SK-N-SH treated with all-trans-retinoic acid at 6 μM for 48 hours (cell line): ENCODE measurements around the gene MED27.

ENCODE experiments used
- ATAC-seq: fragments of 200-7000 bp; cut with Tn5 transposase; 3 replicates; pipeline ENCODE4 v1.9.1; 2020; ENCODE audit warnings: mild to moderate bottlenecking, moderate library complexity
- ARNTL ChIP-seq: fragments of 450-650 bp; formaldehyde crosslinking; IDR thresholded peaks from 2 replicates; pipeline ENCODE4 v1.5.0; 2020; ENCODE audit warnings: low read depth, mild to moderate bottlenecking, moderate library complexity, borderline replicate concordance
- BACH2 ChIP-seq: fragments of 250-450 bp; sonication (Bioruptor Pico); IDR thresholded peaks from 2 replicates; pipeline ENCODE4 v1.9.0; 2021; ENCODE audit warnings: mild to moderate bottlenecking, borderline replicate concordance
- CREB5 ChIP-seq: fragments of 250-450 bp; sonication (Bioruptor Pico); IDR thresholded peaks from 2 replicates; pipeline ENCODE4 v1.5.1; 2020; ENCODE audit warnings: low read depth, mild to moderate bottlenecking, moderate library complexity
- CSDC2 ChIP-seq: fragments of 250-450 bp; sonication (Bioruptor Pico); IDR thresholded peaks from 2 replicates; pipeline ENCODE4 v1.5.0; 2020; ENCODE audit warnings: mild to moderate bottlenecking, moderate library complexity
- CSRNP3 ChIP-seq: fragments of 250-450 bp; sonication (Bioruptor Pico); IDR thresholded peaks from 2 replicates; pipeline ENCODE4 v1.5.1; 2021; ENCODE audit warnings: mild to moderate bottlenecking, moderate library complexity
- ESRRG ChIP-seq: fragments of 250-450 bp; sonication (Bioruptor Pico); IDR thresholded peaks from 2 replicates; pipeline ENCODE4 v1.6.1; 2021; ENCODE audit warnings: mild to moderate bottlenecking
- GLIS3 ChIP-seq: fragments of 250-450 bp; sonication (Bioruptor Pico); IDR thresholded peaks from 2 replicates; pipeline ENCODE4 v1.5.0; 2020; ENCODE audit warnings: mild to moderate bottlenecking, moderate library complexity
- ISL1 ChIP-seq: fragments of 250-450 bp; sonication (Bioruptor Pico); IDR thresholded peaks from 2 replicates; pipeline ENCODE4 v2.1.2; 2022; ENCODE audit warnings: mild to moderate bottlenecking, moderate library complexity
- OSR1 ChIP-seq: fragments of 250-450 bp; sonication (Bioruptor Pico); IDR thresholded peaks from 2 replicates; pipeline ENCODE4 v1.8.0; 2022; ENCODE audit warnings: moderate library complexity, mild to moderate bottlenecking, inconsistent platforms
- PATZ1 ChIP-seq: fragments of 250-450 bp; sonication (Bioruptor Pico); IDR thresholded peaks from 2 replicates; pipeline ENCODE4 v1.8.0; 2020; ENCODE audit warnings: mild to moderate bottlenecking, moderate library complexity, borderline replicate concordance
- POU6F1 ChIP-seq: fragments of 250-450 bp; sonication (Bioruptor Pico); IDR thresholded peaks from 2 replicates; pipeline ENCODE4 v1.8.0; 2021; ENCODE audit warnings: low read depth, mild to moderate bottlenecking, moderate library complexity, borderline replicate concordance
- PPARA ChIP-seq: fragments of 250-450 bp; sonication (Bioruptor Pico); IDR thresholded peaks from 2 replicates; pipeline ENCODE4 v1.5.0; 2020; ENCODE audit warnings: mild to moderate bottlenecking, borderline replicate concordance
- RARB ChIP-seq: fragments of 250-450 bp; sonication (Bioruptor Pico); IDR thresholded peaks from 2 replicates; pipeline ENCODE4 v1.8.0; 2021; ENCODE audit warnings: mild to moderate bottlenecking, moderate library complexity
- SNAI2 ChIP-seq: fragments of 250-450 bp; sonication (Bioruptor Pico); IDR thresholded peaks from 2 replicates; pipeline ENCODE4 v1.5.0; 2020; ENCODE audit warnings: mild to moderate bottlenecking, moderate library complexity
- TCF4 ChIP-seq: fragments of 250-450 bp; sonication (Bioruptor Pico); IDR thresholded peaks from 2 replicates; pipeline ENCODE4 v1.8.0; 2021; ENCODE audit warnings: mild to moderate bottlenecking, moderate library complexity, borderline replicate concordance
- TOX ChIP-seq: fragments of 250-450 bp; sonication (Bioruptor Pico); IDR thresholded peaks from 2 replicates; pipeline ENCODE4 v1.8.0; 2021; ENCODE audit warnings: mild to moderate bottlenecking, moderate library complexity, borderline replicate concordance
- TSHZ2 ChIP-seq: fragments of 250-450 bp; sonication (Bioruptor Pico); IDR thresholded peaks from 2 replicates; pipeline ENCODE4 v1.5.0; 2020; ENCODE audit warnings: mild to moderate bottlenecking, moderate library complexity
- ZC3H10 ChIP-seq: fragments of 250-450 bp; sonication (Bioruptor Pico); IDR thresholded peaks from 2 replicates; pipeline ENCODE4 v1.5.1; 2021; ENCODE audit warnings: mild to moderate bottlenecking, moderate library complexity
- ZFP3 ChIP-seq: fragments of 250-450 bp; sonication (Bioruptor Pico); IDR thresholded peaks from 2 replicates; pipeline ENCODE4 v1.5.0; 2020; ENCODE audit warnings: mild to moderate bottlenecking, moderate library complexity
- ZFP30 ChIP-seq: fragments of 450-650 bp; formaldehyde crosslinking; IDR thresholded peaks from 2 replicates; pipeline ENCODE4 v1.5.0; 2022; ENCODE audit warnings: mild to moderate bottlenecking, moderate library complexity
- ZNF565 ChIP-seq: fragments of 450-650 bp; formaldehyde crosslinking; conservative IDR thresholded peaks from 2 replicates; pipeline ENCODE4 v1.5.0; 2020; ENCODE audit warnings: low read depth, mild to moderate bottlenecking, moderate library complexity
- ZNF70 ChIP-seq: fragments of 450-650 bp; formaldehyde crosslinking; IDR thresholded peaks from 2 replicates; pipeline ENCODE4 v1.5.0; 2020; ENCODE audit warnings: mild to moderate bottlenecking, moderate library complexity
- ZNF8 ChIP-seq: fragments of 450-650 bp; formaldehyde crosslinking; IDR thresholded peaks from 2 replicates; pipeline ENCODE4 v1.5.0; 2020; ENCODE audit warnings: mild to moderate bottlenecking, moderate library complexity

The MED27 gene

GRCh38 chr9:131986576-131986975 is 93.1 kb downstream of the MED27 start:
- no peak for ATAC-seq

GRCh38 chr9:131986089-131986488 is 93.6 kb downstream of the MED27 start:
- ATAC-seq, result no peak
- TF ChIP-seq ZC3H10 (CRISPR knock-in tag) (no peak), ZFP30 (CRISPR knock-in tag) (no peak), TSHZ2 (CRISPR knock-in tag) (no peak), ZNF565 (CRISPR knock-in tag) (no peak), RARB (no peak), TCF4 (CRISPR knock-in tag) (no peak), SNAI2 (no peak), ARNTL (CRISPR knock-in tag) (no peak), CSDC2 (CRISPR knock-in tag) (no peak), BACH2 (CRISPR knock-in tag) (no peak)

More at GRCh38 chr9:131986576-131986975, 93.1 kb downstream of the MED27 start:
- TF ChIP-seq TOX (CRISPR knock-in tag), result no peak
- TF ChIP-seq ZFP30 (CRISPR knock-in tag), result no peak
- no peak for TF ChIP-seq PPARA (CRISPR knock-in tag)
- no peak for TF ChIP-seq ARNTL (CRISPR knock-in tag)
- no peak for TF ChIP-seq ZC3H10 (CRISPR knock-in tag)
- TF ChIP-seq CSDC2 (CRISPR knock-in tag), result no peak
- no peak for TF ChIP-seq ZNF70 (CRISPR knock-in tag)
- TF ChIP-seq CREB5 (CRISPR knock-in tag), result no peak
- no peak for TF ChIP-seq OSR1 (CRISPR knock-in tag)
- no peak for TF ChIP-seq ZFP3 (CRISPR knock-in tag)
- TF ChIP-seq SNAI2, result no peak
- TF ChIP-seq ESRRG, result no peak
- TF ChIP-seq ISL1, result no peak
- no peak for TF ChIP-seq POU6F1 (CRISPR knock-in tag)
- no peak for TF ChIP-seq TSHZ2 (CRISPR knock-in tag)
- TF ChIP-seq, all 23 proteins: peak for 0

GRCh38 chr9:131984564-131984963 is 95.1 kb downstream of the MED27 start:
- ATAC-seq, result no peak
- TF ChIP-seq CSRNP3 (no peak), CREB5 (CRISPR knock-in tag) (no peak), PATZ1 (CRISPR knock-in tag) (no peak), ZFP30 (CRISPR knock-in tag) (no peak), ZNF8 (CRISPR knock-in tag) (no peak), ZC3H10 (CRISPR knock-in tag) (no peak), TCF4 (CRISPR knock-in tag) (no peak), TOX (CRISPR knock-in tag) (no peak), GLIS3 (CRISPR knock-in tag) (no peak), ISL1 (no peak), ESRRG (no peak), ZNF565 (CRISPR knock-in tag) (no peak)
